Measurements from ENCODE around the gene ST3GAL3.

Gene ST3GAL3

GRCh38 chr1:43935711-43936427, 228.5 kb downstream of the ST3GAL3 start:
- H3K27ac Mint-ChIP-seq: no peak overlapping the region
- DNase-seq: peak; percentile 63
- H3K36me3 Mint-ChIP-seq (ENCODE audit: low read depth): no peaks in the 10 kb centered on the region
- peaks cover 16% of the 10 kb centered on the region for H3K4me1 Mint-ChIP-seq
- peak overlapping the region; percentile 58 for H3K4me3 Mint-ChIP-seq
- TF ChIP-seq, protein P1, sequence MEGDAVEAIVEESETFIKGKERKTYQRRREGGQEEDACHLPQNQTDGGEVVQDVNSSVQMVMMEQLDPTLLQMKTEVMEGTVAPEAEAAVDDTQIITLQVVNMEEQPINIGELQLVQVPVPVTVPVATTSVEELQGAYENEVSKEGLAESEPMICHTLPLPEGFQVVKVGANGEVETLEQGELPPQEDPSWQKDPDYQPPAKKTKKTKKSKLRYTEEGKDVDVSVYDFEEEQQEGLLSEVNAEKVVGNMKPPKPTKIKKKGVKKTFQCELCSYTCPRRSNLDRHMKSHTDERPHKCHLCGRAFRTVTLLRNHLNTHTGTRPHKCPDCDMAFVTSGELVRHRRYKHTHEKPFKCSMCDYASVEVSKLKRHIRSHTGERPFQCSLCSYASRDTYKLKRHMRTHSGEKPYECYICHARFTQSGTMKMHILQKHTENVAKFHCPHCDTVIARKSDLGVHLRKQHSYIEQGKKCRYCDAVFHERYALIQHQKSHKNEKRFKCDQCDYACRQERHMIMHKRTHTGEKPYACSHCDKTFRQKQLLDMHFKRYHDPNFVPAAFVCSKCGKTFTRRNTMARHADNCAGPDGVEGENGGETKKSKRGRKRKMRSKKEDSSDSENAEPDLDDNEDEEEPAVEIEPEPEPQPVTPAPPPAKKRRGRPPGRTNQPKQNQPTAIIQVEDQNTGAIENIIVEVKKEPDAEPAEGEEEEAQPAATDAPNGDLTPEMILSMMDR (IDR thresholded peaks at IDR 0.05): no peak
- H3K27me3 Mint-ChIP-seq (ENCODE audit: low read depth, poor library complexity): peaks cover 74% of the 10 kb centered on the region
- H3K9me3 Mint-ChIP-seq: no peaks in the 10 kb centered on the region

GRCh38 chr1:43936431-43937151, 229.3 kb downstream of the ST3GAL3 start:
- no peaks in the 10 kb centered on the region for H3K36me3 Mint-ChIP-seq (ENCODE audit: low read depth)
- peaks cover 74% of the 10 kb centered on the region for H3K27me3 Mint-ChIP-seq (ENCODE audit: low read depth, poor library complexity)
- peaks cover 16% of the 10 kb centered on the region for H3K4me1 Mint-ChIP-seq
- DNase-seq: peak; percentile 70
- TF ChIP-seq, protein P1 (IDR thresholded peaks at IDR 0.05): no peak
- no peak overlapping the region for H3K27ac Mint-ChIP-seq
- H3K4me3 Mint-ChIP-seq: peak overlapping the region; percentile 77
- no peaks in the 10 kb centered on the region for H3K9me3 Mint-ChIP-seq

DNA sequence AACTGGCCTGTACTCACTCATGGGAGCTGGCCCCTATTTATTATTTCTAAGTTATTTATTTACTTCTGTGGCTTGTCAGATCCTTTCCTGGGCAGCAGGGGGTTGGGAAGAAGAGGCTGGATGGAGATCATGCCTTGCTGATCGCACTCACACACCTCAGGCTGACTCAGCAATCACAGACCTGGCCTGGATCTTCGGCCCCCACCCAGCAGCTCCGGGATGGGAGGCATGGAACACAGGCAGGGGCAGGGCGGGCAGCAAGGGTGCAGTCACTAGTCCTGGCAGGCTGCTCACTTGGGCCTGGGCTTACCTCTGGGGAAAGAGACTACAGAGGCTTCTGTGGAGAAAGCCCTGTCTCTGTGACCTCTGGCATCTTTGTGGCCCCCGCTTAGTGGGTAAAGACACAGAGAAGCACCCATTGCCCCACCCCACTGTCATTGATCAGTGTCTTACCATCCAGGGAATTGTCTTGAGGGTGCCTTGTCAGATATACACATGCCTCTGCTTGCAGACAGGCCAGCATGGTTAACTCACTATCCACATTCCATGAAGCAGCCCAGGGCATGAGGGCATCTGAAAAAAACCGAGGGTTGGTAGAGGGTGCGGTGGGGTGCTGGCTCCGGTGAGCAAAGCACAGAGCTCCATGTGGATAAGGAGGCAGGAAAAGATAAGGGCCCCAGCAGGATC, 230.0 kb downstream of the ST3GAL3 start:
- Mint-ChIP-seq H3K27ac (no peak overlapping the region), H3K36me3 (ENCODE audit: low read depth) (no peaks in the 10 kb centered on the region), H3K27me3 (ENCODE audit: low read depth, poor library complexity) (peaks cover 75% of the 10 kb centered on the region), H3K4me3 (peak overlapping the region; percentile 34), H3K4me1 (peaks cover 16% of the 10 kb centered on the region), H3K9me3 (no peaks in the 10 kb centered on the region)
- TF ChIP-seq, protein P1 (IDR thresholded peaks at IDR 0.05): no peak
- DNase-seq: no peak

DNA sequence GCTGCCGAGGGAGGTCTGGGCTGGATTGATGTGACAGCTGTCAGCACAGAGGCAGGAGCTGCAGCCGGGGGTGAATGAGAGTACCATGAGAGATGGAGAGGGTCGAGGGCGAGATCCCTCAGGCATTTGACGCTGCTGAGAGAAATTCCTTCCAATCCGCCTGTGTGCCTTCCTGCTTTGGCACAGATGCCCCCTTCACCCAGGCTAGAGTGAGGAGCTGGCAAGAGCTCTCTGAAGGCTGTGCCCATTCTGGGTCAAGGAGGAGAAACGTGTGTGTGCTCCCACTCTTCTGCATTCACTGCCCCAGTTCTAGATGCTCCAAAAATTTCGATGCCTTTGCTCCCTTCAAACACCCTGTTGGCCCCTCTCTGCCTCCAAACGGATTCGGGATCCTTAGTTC, 231.0 kb downstream of the ST3GAL3 start:
- Mint-ChIP-seq H3K27ac (no peak overlapping the region), H3K36me3 (ENCODE audit: low read depth) (no peaks in the 10 kb centered on the region), H3K9me3 (no peaks in the 10 kb centered on the region), H3K27me3 (ENCODE audit: low read depth, poor library complexity) (peaks cover 69% of the 10 kb centered on the region), H3K4me1 (peaks cover 6% of the 10 kb centered on the region), H3K4me3 (no peak overlapping the region)
- TF ChIP-seq, protein P1 (IDR thresholded peaks at IDR 0.05): no peak
- no peak for DNase-seq

- Mint-ChIP-seq H3K27me3 (ENCODE audit: low read depth, poor library complexity) (peaks cover 69% of the 10 kb centered on the region), H3K4me3 (no peak overlapping the region), H3K9me3 (no peaks in the 10 kb centered on the region), H3K27ac (no peak overlapping the region), H3K36me3 (ENCODE audit: low read depth) (no peaks in the 10 kb centered on the region), H3K4me1 (peaks cover under 1% of the 10 kb centered on the region)
- no peak for DNase-seq
- TF ChIP-seq, protein P1 (IDR thresholded peaks at IDR 0.05): no peak
Measured at GRCh38 chr1:43938892-43939587, 231.7 kb downstream of the ST3GAL3 start.
